IMR-90 (cell line): ENCODE measurements around the gene DDR1. TPM values are rescaled to one million over a fixed set of nuclear protein-coding genes. Genes with fewer than 3 reads are reported as not detected.

Source experiments
- ATAC-seq: fragments of 200-7000 bp; cut with Tn5 transposase; 2 replicates; pipeline ENCODE4 v1.9.1; 2020; ENCODE audit warnings: low read depth, mild to moderate bottlenecking, moderate library complexity
- BruUV-seq: library from RNA; stranded (reverse); fragments of 400-500 nt; replicated peaks from 2 replicates; lab custom pipeline; 2021; lab: Mats Ljungman, UMichigan
- CTCF ChIA-PET: fragments of 300-600 bp; formaldehyde crosslinking; extraction: SDS; loops from one replicate; lab custom pipeline; 2021; ENCODE audit warnings: antibody characterized with exemption; lab: Yijun Ruan, JAX
- POLR2A ChIA-PET: fragments of 300-600 bp; sonication (Branson Sonifier 250); formaldehyde crosslinking; loops from one replicate; lab custom pipeline; 2022; ENCODE audit warnings: antibody characterized with exemption; ENCODE audit not compliant: unreplicated experiment; lab: Charles Lee
- DNase-seq: peaks from one replicate; pipeline ENCODE4 v3.0.0; 2013
- H2AFZ ChIP-seq: replicated peaks from 2 replicates; pipeline ENCODE3; 2013; ENCODE audit warnings: low read length, mild to moderate bottlenecking; ENCODE audit not compliant: poor library complexity
- H2AK5ac ChIP-seq: 2 replicates; pipeline ENCODE4 v1.6.1; 2013; ENCODE audit warnings: low read depth, low read length, inconsistent platforms
- H2AK9ac ChIP-seq: replicated peaks from 2 replicates; pipeline ENCODE3; 2013; ENCODE audit warnings: mild to moderate bottlenecking, low read depth, low read length, moderate library complexity; ENCODE audit not compliant: poor library complexity
- H2BK120ac ChIP-seq: 2 replicates; pipeline ENCODE4 v1.6.1; 2013; ENCODE audit warnings: low read depth, low read length, inconsistent platforms
- H2BK15ac ChIP-seq: 3 replicates; pipeline ENCODE4 v1.6.1; 2013; ENCODE audit warnings: low read depth, low read length, inconsistent platforms
- H2BK20ac ChIP-seq: 2 replicates; pipeline ENCODE4 v1.6.1; 2013; ENCODE audit warnings: low read depth, mild to moderate bottlenecking, inconsistent platforms, low read length, moderate library complexity
- H2BK5ac ChIP-seq: 2 replicates; pipeline ENCODE4 v1.6.1; 2013; ENCODE audit warnings: mild to moderate bottlenecking, low read depth, low read length, inconsistent platforms; ENCODE audit not compliant: poor library complexity, severe bottlenecking
- H3K14ac ChIP-seq: replicated peaks from 2 replicates; pipeline ENCODE4 v1.6.1; 2013; ENCODE audit warnings: low read depth, low read length, inconsistent platforms
- H3K18ac ChIP-seq: 2 replicates; pipeline ENCODE4 v1.6.1; 2013; ENCODE audit warnings: low read depth, low read length, control low read depth
- H3K23ac ChIP-seq: 2 replicates; pipeline ENCODE4 v1.6.1; 2013; ENCODE audit warnings: low read depth, low read length, inconsistent platforms
- H3K27ac ChIP-seq: 2 replicates; pipeline ENCODE4 v1.5.1; 2013; ENCODE audit warnings: mild to moderate bottlenecking, control low read depth, low read length; ENCODE audit not compliant: insufficient read depth
- H3K27me3 ChIP-seq: 2 replicates; pipeline ENCODE4 v1.6.1; 2013; ENCODE audit warnings: low read length; ENCODE audit not compliant: control insufficient read depth, insufficient read depth
- H3K36me3 ChIP-seq: 2 replicates; pipeline ENCODE4 v1.6.1; 2013; ENCODE audit warnings: low read length, mixed read lengths; ENCODE audit not compliant: control insufficient read depth, insufficient read depth
- H3K4ac ChIP-seq: 2 replicates; pipeline ENCODE4 v1.6.1; 2013; ENCODE audit warnings: low read depth, low read length, inconsistent platforms
- H3K4me1 ChIP-seq: 2 replicates; pipeline ENCODE4 v1.6.1; 2013; ENCODE audit warnings: low read length, mixed read lengths; ENCODE audit not compliant: control insufficient read depth, insufficient read depth
- H3K4me2 ChIP-seq: 2 replicates; pipeline ENCODE4 v1.6.1; 2013; ENCODE audit warnings: low read depth, mild to moderate bottlenecking, control low read depth, low read length, moderate library complexity
- H3K4me3 ChIP-seq: 2 replicates; pipeline ENCODE4 v1.5.1; 2013; ENCODE audit warnings: low read depth, mild to moderate bottlenecking, control low read depth, low read length, moderate library complexity; ENCODE audit not compliant: insufficient read depth
- H3K56ac ChIP-seq: 2 replicates; pipeline ENCODE4 v1.6.1; 2013; ENCODE audit warnings: low read length, inconsistent platforms; ENCODE audit not compliant: insufficient read depth; ENCODE audit errors: extremely low read depth
- H3K79me1 ChIP-seq, 2 experiments: 2 replicates each; pipeline ENCODE4 v1.6.1; 2013; ENCODE audit warnings: low read length in 2 of 2, inconsistent platforms in 1 of 2, low read depth in 1 of 2
- H3K9ac ChIP-seq: 2 replicates; pipeline ENCODE4 v1.6.1; 2013; ENCODE audit warnings: low read depth, low read length, control low read depth
- H3K9me1 ChIP-seq: 2 replicates; pipeline ENCODE4 v1.6.1; 2013; ENCODE audit warnings: low read length, inconsistent platforms; ENCODE audit not compliant: insufficient read depth
- H3K9me3 ChIP-seq: 2 replicates; pipeline ENCODE4 v1.6.1; 2013; ENCODE audit warnings: low read length; ENCODE audit not compliant: control insufficient read depth, insufficient read depth
- H4K20me1 ChIP-seq: 2 replicates; pipeline ENCODE4 v1.6.1; 2013; ENCODE audit warnings: low read length, inconsistent platforms; ENCODE audit not compliant: insufficient read depth
- H4K5ac ChIP-seq: 2 replicates; pipeline ENCODE4 v1.6.1; 2013; ENCODE audit warnings: mild to moderate bottlenecking, low read depth, low read length, control low read depth
- H4K8ac ChIP-seq, 2 experiments: 2 replicates each; pipeline ENCODE4 v1.6.1; 2013; ENCODE audit warnings: low read depth in 2 of 2, low read length in 2 of 2, control low read depth in 1 of 2, inconsistent platforms in 1 of 2
- H4K91ac ChIP-seq: 2 replicates; pipeline ENCODE4 v1.6.1; 2013; ENCODE audit warnings: low read depth, low read length, inconsistent platforms; ENCODE audit not compliant: insufficient read depth
- CHD1 ChIP-seq: IDR thresholded peaks from 2 replicates; pipeline ENCODE4 v1.6.1; 2012; ENCODE audit warnings: low read depth, low read length, improper control_type of control experiment
- ELK1 ChIP-seq: fragments of 150-350 bp; IDR thresholded peaks from 2 replicates; pipeline ENCODE4 v1.6.1; 2016; ENCODE audit warnings: low read depth, mild to moderate bottlenecking, low read length, moderate library complexity, borderline replicate concordance
- MAFK ChIP-seq: IDR thresholded peaks from 2 replicates; pipeline ENCODE4 v1.6.1; 2012; ENCODE audit warnings: low read depth, low read length, improper control_type of control experiment
- RAD21 ChIP-seq: IDR thresholded peaks from 2 replicates; pipeline ENCODE4 v1.6.1; 2012; ENCODE audit warnings: low read length, improper control_type of control experiment
- RFX5 ChIP-seq: IDR thresholded peaks from 2 replicates; pipeline ENCODE4 v1.8.0; 2012; ENCODE audit warnings: low read depth, mild to moderate bottlenecking, low read length, moderate library complexity
- USF2 ChIP-seq: fragments of 150-350 bp; IDR thresholded peaks from 2 replicates; pipeline ENCODE4 v1.6.1; 2017; ENCODE audit warnings: mild to moderate bottlenecking, antibody characterized with exemption, low read length, low read depth
- WGBS, 2 experiments: methylation state at CpG; one replicate each; pipeline versions ENCODE4 v1.1.5 to v1.1.7; 2013; ENCODE audit warnings: missing lambda C conversion rate in 2 of 2; ENCODE audit not compliant: insufficient read length in 1 of 2; ENCODE audit errors: extremely low coverage in 2 of 2; 5-methylcytosine and 5-hydroxymethylcytosine counted together
- dilution Hi-C: fragments of 300-500 bp; cut with HindIII; formaldehyde crosslinking; loops from one replicate; pipeline ENCODE4 v1.14.3; 2018; ENCODE audit warnings: low sequenced_read_pairs; ENCODE audit not compliant: unreplicated experiment
- in situ Hi-C: fragments of 300-500 bp; cut with MboI; formaldehyde crosslinking; loops from 3 replicates; pipeline ENCODE4 v1.14.3; 2019; ENCODE audit warnings: low sequenced_read_pairs, inconsistent platforms, mixed read lengths
- intact Hi-C: fragments of 100-400 bp; cut with micrococcal nuclease; formaldehyde crosslinking; loops from 2 replicates; pipeline ENCODE4 v1.10.0; 2022
- polyA plus RNA-seq, 3 experiments: library from polyadenylated mRNA; depleted of rRNA; stranded (reverse); fragments of >200 nt; gene quantifications; 2 replicates each; pipeline ENCODE4 v1.2.3, GENCODE V29; 2012; ENCODE audit warnings: low replicate concordance in 1 of 3
- total RNA-seq: library from RNA; depleted of rRNA; stranded (reverse); fragments of >200 nt; gene quantifications from 2 replicates; pipeline ENCODE4 v1.2.3, GENCODE V29; 2012

Gene DDR1
- total and polyA plus RNA-seq, 2 of the 4 experiments (the other 2 are of a cell fraction) = 5.6 to 19.6 TPM

GRCh38 chr6:30897882-30898281, 13.6 kb downstream of the DDR1 start:
- no peaks in the 10 kb centered on the region for H3K9me1 ChIP-seq
- no peaks in the 10 kb centered on the region for H3K79me1 ChIP-seq
- H4K8ac ChIP-seq = no peak overlapping the region
- no peaks in the 10 kb centered on the region for H3K9me3 ChIP-seq
- no peak overlapping the region for H2AK5ac ChIP-seq
- ATAC-seq = no peak
- H3K9ac ChIP-seq = no peak overlapping the region
- no peak overlapping the region for H2AFZ ChIP-seq
- dilution Hi-C loops (no loop called here), in situ Hi-C loops (no loop called here), intact Hi-C loops (no loop called here)
- H3K4me1 ChIP-seq = no peaks in the 10 kb centered on the region
- H3K27ac ChIP-seq = no peak overlapping the region
- no TSS peak for BruUV-seq
- no peak overlapping the region for H3K23ac ChIP-seq
- no peak overlapping the region for H3K4me2 ChIP-seq
- no peak overlapping the region for H3K4ac ChIP-seq
- no peak overlapping the region for H2BK120ac ChIP-seq
- no peak overlapping the region for H2AK9ac ChIP-seq
- H4K5ac ChIP-seq = no peak overlapping the region
- no peak overlapping the region for H3K56ac ChIP-seq
- no peak for DNase-seq
- no peaks in the 10 kb centered on the region for H4K20me1 ChIP-seq
- WGBS, 2 experiments = 94% methylated on average over 10 of the region's 16 CpGs; no CpG with 5 or more reads in 1 of the 2 experiments
- POLR2A ChIA-PET = no interaction called here
- TF ChIP-seq RAD21 = no peak
- no peak for TF ChIP-seq MAFK
- no peak for TF ChIP-seq USF2
- TF ChIP-seq CHD1 = no peak
- TF ChIP-seq ELK1 = no peak
- TF ChIP-seq RFX5 = no peak
- no peak overlapping the region for H4K91ac ChIP-seq
- no peak overlapping the region for H3K14ac ChIP-seq
- H2BK5ac ChIP-seq = no peak overlapping the region
- H3K18ac ChIP-seq = no peak overlapping the region
- CTCF ChIA-PET = no interaction called here
- H2BK20ac ChIP-seq = no peak overlapping the region
- no peak overlapping the region for H3K4me3 ChIP-seq
- H3K36me3 ChIP-seq = peaks cover 59% of the 10 kb centered on the region
- H3K27me3 ChIP-seq = no peaks in the 10 kb centered on the region
- no peak overlapping the region for H2BK15ac ChIP-seq
